ENCODE data around the gene CARD19.

CARD19 gene

DNA sequence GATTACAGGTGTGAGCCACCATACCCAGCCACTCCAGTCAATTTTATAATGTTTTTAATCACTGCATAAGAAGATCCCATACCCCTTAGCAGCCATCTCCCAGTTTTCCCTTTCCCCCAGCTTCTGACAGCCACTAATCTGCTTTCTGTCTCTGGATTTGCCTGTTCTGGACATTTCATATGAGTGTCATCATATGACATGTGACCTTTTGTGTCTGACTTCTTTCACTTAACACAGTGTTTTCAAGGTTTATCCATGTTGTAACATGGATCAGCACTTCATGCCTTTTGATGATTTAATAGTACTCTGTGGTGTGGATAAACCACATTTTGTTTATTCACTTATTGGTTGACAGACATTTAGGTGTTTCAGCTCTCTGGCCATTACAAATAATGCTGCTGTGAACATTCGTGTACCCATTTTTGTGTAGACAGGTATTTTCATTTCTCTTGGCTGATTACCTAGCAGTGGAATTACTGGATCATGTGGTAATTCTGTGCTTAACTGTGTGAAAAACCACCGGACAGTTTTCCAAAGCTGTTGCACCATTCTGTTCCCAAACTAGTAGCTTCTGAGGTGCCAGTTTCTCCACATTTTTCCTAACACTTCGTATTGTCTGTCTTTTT lies 28.9 kb upstream of the CARD19 start:
- TF ChIP-seq CTCF (conservative IDR thresholded peaks at IDR 0.05; ENCODE audit: low read length) = no peak
- H3K4me3 ChIP-seq (ENCODE audit: low read length) = no peak overlapping the region
- no peak for DNase-seq (ENCODE audit: low read depth)

DNA sequence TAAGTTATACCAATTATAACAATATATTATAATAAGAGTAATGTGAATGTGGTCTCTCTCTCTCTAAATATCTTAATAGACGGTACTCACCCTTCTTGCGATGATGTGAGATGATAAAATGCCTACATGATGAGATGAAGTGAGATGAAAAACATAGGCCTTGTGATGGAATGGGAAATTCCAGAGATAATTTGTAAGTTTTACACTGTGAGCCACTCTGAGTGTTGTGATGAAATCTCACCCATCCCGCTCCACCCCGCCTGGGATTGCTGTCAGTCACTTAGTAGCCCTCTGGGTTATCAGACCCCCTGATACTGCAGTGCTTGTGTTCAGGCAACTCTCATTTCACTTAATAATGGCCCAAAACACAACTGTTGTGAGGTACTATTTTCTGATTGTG lies 27.1 kb upstream of the CARD19 start:
- TF ChIP-seq CTCF (conservative IDR thresholded peaks at IDR 0.05; ENCODE audit: low read length) = no peak
- DNase-seq (ENCODE audit: low read depth) = no peak
- H3K4me3 ChIP-seq (ENCODE audit: low read length) = no peak overlapping the region

DNA sequence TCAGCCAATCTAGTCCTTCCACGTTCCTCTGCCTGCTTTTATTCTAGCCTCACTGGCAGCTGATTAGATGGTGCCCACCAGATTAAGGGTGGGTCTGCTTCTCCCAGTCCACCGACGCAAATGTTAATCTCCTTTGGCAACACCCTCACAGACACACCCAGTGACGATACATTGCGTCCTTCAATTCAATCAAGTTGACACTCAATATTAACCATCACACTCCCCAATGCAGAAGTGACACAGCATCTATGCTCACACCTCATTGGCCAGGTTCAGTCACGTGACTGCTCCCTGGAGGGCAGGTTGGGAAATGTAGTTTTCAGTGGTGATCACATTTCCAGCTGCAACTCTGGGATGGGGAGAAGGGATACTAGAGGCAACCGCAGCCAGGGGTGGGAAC lies 24.6 kb upstream of the CARD19 start:
- DNase-seq (ENCODE audit: low read depth) = no peak
- no peak overlapping the region for H3K4me3 ChIP-seq (ENCODE audit: low read length)
- TF ChIP-seq CTCF (conservative IDR thresholded peaks at IDR 0.05; ENCODE audit: low read length) = no peak

DNA sequence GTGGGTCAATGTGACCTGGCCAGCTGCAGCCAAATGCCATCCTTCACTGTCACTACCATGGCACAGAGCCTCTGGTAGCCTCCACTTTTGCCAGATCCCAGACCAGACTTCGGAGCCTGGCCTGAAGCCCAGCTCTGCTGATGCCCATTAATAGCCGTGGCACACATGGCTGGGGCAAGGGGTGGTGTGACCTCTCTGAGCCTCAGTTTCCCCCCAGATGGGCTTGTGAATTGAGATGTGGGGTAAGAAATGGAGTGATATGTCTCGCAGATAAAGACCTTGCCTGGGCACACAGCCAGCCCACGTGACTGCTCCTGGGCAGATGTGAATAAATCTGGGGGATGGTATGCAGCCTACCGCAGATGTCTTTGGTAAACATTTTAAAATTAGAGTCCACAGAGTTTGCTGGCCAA lies 23.6 kb upstream of the CARD19 start:
- no peak overlapping the region for H3K4me3 ChIP-seq (ENCODE audit: low read length)
- no peak for TF ChIP-seq CTCF (conservative IDR thresholded peaks at IDR 0.05; ENCODE audit: low read length)
- DNase-seq (ENCODE audit: low read depth) = peak; percentile 55

GRCh38 chr9:93076101-93076791 lies 19.8 kb upstream of the CARD19 start:
- no peak overlapping the region for H3K4me3 ChIP-seq (ENCODE audit: low read length)
- DNase-seq (ENCODE audit: low read depth) = no peak
- no peak for TF ChIP-seq CTCF (conservative IDR thresholded peaks at IDR 0.05; ENCODE audit: low read length)

- TF ChIP-seq CTCF (conservative IDR thresholded peaks at IDR 0.05; ENCODE audit: low read length) = no peak
Measured at GRCh38 chr9:93076792-93077128, 19.3 kb upstream of the CARD19 start.

DNA sequence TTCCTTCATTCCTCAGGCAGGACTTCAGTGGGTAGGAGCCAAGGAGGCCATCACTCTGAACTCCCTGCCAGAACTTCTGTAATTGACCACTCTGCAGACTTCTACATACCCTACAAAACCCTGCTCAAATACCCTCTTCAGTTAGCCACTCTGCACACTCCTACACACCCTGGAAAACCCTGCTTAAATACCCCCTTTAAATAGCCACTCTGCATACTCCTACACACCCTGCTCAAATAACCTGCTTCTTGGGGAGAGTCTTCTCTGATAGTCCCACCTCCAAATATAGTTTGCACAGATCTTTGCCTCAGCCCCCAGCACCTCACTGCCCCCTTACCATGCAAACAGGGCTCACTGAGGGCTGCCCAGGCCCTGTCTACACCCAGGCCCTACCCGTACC lies 18.6 kb upstream of the CARD19 start:
- no peak for TF ChIP-seq CTCF (conservative IDR thresholded peaks at IDR 0.05; ENCODE audit: low read length)
- no peak for DNase-seq (ENCODE audit: low read depth)

More at GRCh38 chr9:93076792-93077128, 19.3 kb upstream of the CARD19 start:
- H3K4me3 ChIP-seq (ENCODE audit: low read length) = no peak overlapping the region
- no peak for DNase-seq (ENCODE audit: low read depth)

More for the DNA sequence above, 18.6 kb upstream of the CARD19 start:
- H3K4me3 ChIP-seq (ENCODE audit: low read length) = no peak overlapping the region
